Activated CD4-positive, alpha-beta T cell treated with anti-CD3 and anti-CD28 coated beads for 1 hour (primary cell): ENCODE data around the gene MPZL1.

Experiments used
- DNase-seq: peaks from one replicate; pipeline ENCODE4 v3.0.0-alpha.2; 2020

The MPZL1 gene

DNA sequence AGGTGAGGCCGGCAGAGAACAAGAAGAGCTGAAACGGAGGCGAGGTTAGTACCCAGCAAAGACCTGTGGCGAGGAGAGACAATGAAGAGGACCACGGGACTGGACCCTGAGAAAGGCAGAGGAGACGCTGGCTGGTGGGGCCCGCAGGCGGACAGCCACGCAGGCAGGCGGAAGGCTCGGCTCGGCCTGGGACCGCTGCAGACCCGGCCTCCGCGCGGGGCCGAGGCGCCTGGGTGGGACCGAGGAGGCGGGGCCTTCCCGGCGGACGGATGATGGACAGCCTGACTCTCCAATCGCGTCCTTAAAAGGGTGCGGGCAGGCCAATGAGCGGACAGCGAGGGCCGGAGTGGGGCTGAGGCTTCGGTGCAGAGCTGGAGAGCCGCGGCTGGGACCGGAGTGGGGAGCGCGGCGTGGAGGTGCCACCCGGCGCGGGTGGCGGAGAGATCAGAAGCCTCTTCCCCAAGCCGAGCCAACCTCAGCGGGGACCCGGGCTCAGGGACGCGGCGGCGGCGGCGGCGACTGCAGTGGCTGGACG, at the start of gene MPZL1:
TSS of gene MPZL1 (plus strand) at position 366 of the 535 bp plus-strand sequence. CDS start 170 bp downstream, outside the sequence.
- DNase-seq: peak; percentile 87

DNA sequence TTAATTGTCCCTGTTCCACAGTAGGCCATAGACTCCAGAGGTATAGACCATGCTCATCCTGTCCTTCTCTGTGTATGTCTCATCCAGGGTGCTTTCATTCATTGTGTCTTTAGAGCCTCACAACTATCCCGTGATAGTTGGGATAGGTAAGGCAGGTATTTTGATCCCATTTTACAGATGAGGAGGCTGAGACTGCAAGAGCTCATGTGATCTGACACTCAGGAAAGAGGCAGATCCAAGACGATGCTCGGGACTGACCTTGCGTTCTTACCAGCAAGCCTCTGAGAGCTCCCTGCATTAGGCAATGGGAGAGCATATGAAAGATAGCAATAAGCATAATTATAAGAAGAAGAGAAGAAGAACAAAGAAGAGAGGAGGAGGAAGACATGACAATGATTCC, 49.0 kb upstream of the MPZL1 start:
- DNase-seq: no peak

GRCh38 chr1:167673265-167673664, 48.5 kb upstream of the MPZL1 start:
- no peak for DNase-seq

DNA sequence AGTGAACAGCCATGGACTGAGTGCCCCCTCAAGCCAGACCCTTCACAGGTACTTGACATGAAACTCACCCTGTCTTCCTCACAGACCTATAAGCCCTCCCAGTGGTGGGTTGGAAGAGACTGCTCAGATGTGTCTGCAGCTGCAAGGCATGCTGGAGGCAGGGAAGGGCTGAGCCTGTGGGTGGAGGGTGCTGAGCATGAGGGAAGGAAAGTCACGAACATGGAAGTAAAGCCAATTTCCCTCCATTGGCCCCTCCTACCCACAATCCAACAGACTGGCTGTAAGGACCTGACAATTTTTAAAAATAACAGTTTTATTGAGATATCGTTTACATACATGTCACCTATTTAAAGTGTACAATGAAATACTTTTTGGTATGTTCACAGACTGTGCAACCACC, 47.6 kb upstream of the MPZL1 start:
- DNase-seq: no peak

DNA sequence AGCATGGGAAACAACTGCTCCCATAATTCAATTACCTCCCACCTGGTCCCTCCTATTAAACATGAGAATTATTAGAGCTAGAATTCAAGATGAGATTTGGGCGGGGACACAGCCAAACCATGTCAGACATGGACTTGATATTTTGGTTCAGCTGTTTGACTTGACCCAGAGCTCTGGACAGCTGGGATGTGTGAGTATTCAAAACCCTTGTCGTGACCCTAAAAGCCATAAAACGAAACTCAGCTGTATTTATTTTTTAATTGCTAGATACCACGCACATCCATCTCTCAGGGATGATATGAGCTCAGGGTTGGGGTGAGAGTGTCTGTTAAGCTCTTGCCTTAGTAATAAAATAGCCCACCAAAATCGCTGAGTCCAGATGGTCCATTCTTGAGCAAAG, 46.3 kb upstream of the MPZL1 start:
- no peak for DNase-seq

- DNase-seq: no peak
Observed at GRCh38 chr1:167676205-167676915, 45.4 kb upstream of the MPZL1 start.

DNA sequence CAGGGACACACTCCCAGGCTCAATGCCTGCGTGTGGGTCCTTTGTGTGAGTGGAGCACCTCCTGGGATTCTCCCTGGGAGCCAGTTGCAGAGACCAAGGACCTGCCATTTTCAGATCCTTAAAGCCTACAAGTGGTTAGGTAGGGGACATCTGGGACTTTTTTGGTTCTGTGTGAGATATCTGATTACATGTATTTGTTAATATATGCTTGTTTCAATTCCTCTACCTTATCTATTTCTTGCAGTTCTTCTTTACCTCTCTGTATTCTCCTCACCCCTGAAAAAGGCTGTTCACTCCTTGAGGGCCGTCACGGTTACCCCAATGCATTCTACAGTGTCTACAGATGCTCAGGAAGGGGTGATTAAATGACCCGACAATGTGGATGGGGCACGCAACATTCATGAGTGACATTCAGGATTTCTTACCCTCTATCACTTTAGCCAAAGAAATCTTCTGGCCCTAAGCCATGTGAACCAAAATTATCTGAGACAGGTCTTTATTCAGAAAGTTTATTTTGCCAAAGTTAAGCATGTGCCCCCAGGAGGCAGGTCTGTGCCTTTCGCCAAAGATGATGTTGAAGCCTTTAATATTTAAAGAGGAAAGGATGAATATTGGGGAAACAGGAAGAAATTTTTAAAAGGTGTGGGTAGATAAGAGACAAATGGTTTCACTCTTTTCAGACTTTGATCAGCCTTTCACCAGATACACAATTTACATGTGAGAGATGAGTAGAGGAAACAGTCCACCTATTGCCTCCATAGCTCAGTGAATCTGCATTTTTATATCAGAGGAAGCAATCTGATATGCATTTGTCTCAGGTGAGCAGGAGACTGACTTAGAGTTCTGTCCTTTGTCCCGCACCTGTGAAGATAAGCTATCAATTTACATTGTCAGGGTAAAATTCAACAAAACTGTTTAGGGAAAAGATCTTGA, 44.6 kb upstream of the MPZL1 start:
- DNase-seq: no peak

DNA sequence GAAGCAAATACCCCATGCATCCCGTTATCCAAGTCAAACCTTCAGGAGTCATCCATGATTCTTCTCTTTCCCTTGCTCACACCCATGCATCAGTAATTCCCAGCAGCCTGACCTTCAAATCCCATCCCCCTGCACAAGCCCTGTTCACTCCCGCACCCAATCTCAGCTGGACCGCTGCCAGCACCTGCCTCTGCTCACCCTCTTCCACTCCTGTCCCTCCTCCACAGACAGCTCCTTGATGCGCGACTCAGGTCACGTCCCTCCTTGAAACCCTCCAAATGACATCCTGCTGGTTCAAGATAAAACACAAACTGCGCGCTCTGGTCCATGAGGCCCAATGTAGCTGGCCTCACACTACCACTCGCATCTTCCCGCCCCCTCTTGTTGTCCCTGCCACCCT, 43.4 kb upstream of the MPZL1 start:
- no peak for DNase-seq

GRCh38 chr1:167678838-167679237, 42.9 kb upstream of the MPZL1 start:
- no peak for DNase-seq

GRCh38 chr1:167679714-167680113, 42.1 kb upstream of the MPZL1 start:
- DNase-seq: no peak

DNA sequence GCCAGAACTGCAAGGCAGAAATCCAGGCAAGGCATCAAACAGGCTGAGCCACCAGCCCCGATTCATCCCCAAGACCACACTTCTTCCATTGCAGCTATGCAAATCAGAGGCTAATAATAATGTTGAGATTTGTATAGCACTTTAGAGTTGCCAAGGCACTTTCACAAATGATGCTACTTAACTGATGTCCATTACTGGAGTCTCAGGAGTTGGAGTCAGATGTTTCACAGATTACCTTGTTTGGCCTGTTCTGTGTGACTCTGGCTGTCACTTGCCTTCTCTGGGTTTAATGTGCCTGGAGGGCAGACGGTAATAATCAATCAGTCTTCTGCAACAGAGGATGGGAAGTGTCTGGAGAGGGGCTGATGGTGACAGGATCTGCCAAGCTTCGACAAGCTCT, 40.8 kb upstream of the MPZL1 start:
- DNase-seq: no peak

DNA sequence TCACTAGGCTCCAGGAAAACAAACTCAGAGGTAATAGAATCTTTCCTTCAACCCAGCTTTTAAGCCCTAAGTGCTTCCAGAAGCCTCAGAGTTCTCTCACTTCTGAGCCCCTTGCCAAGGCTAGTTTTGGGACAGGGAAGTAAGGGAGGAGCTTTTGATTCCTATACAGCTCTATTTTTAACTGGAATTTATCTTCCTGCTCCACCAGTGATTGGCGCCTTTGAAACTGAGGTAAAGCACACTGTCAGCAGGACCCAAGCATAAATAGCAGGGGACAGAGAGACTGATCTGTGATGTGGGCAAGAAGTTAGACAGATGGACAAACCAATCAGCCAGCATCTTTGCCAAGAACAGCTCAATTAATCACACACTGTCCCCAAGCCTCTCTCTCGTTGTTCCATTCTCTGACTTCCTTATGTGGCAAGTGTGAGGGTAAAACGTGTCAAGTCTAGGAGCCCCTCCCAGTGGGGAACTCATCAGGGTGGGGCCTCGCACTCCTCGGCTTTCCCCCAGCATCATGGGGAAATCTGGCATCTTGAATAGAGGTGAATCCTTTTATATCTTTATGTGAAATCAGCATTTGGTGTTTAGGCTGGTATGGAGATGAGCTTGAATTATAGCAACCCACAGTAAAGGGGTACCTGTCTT, 40.2 kb upstream of the MPZL1 start:
- DNase-seq: no peak

DNA sequence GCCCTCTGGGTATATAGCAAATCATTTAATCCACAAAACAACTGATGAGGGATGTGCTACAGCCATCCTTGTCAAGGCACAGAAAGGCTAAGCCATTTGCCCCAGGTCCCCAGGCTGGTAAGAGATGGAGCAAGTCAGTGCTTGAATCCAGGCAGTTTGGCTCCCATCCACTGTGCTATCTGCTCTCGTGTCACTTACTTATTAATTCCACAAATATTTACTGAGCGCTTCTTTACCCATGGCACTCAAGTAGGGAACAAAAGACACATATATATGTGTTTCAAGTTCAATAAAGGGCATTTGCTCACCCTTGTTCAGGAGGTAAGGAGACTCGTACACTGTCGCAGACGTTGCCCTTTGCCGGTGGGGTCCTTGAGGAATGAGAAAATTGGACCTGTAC, 38.6 kb upstream of the MPZL1 start:
- DNase-seq: no peak

DNA sequence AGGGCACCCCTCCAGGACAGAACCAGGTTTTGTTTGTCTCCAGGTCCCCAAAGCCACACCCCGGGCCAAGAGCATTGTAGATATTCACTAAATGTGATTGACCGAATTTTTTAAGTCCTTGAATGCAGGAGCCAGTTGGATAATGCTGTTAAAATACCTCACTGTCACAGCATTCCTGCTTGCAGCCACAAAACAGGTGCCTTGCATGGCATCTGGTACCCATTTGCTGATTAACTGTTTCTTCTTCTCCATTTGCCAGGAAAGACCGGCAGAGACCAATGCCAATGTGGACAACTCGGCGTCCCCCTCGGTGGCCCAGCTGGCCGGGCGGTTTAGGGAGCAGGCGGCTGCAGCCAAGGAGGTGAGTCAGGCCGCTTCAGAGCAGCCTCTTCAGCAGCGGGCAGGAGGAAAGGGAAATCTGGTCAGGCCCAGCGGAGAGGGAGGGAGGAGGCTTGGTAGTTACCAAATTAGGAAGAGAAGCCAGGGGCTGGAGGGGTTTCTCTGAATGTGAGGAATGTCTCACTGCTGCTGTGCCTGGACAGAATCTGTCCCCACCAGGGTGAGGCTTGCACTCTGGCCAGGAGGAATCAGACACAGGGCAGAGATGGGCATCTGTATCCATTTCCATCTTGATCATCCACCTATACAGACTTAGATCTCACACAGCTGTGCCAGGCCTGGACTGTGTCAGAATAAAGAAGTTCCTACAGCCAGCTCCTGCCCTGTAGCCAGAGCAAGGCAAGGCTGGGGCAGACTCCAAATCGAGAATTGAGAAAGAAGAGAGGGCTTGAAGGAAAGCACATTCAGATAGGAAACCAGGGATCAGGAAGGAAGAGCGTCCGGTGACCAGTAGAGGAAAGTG, 37.9 kb upstream of the MPZL1 start:
- no peak for DNase-seq

DNA sequence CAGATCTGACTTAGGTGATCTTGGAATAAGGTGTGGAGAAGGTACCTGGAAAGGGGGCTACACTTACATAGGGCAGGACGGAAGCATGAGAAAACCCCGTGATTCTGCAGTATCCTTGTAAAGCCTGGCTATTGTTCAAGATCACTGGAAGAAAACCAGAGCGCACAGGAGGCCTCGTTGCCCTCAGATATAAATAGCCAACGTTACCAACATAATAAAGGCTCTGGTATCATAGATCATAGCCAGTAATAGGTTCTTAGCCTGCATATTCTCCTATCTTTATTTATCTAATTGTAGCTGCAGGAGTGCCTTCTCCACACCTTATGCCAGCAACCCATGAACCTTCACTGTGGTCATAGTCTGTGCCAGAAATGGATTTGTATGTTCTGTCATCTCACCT, 35.9 kb upstream of the MPZL1 start:
- DNase-seq: no peak

DNA sequence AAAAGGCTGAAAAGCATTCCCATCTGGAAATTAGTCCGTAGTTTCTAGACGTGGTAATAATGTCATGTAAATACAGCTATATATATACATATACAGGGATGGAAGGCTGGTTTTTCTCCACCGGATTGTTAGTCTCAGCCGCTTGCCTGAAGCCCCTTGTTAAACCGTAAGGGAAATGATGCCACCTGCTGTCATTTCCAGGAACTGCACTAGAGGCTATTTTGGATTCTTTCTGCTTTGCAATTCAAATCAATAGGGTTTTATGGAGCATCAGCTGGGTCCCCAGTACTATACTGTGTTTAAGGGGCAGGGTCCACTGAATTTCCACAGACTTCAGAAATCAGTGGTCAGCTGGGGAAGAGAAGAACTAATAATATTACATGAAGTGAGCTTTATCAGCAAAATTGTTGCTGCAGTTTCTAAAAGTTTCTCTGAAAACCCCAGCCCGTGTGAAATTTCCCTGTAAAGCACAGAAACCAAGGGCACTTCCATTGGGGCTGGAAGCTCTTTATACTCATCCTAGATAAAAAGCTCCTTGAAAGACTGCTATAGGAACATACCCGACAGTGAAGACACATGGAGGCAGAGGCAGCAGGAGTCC, 33.8 kb upstream of the MPZL1 start:
- DNase-seq: peak; percentile 59

GRCh38 chr1:167689567-167689920, 32.2 kb upstream of the MPZL1 start:
- DNase-seq: no peak

- no peak for DNase-seq
Observed at GRCh38 chr1:167690053-167690452, 31.7 kb upstream of the MPZL1 start.

- DNase-seq: no peak
Observed at GRCh38 chr1:167693425-167694045, 28.2 kb upstream of the MPZL1 start.

GRCh38 chr1:167694691-167695090, 27.1 kb upstream of the MPZL1 start:
- no peak for DNase-seq

DNA sequence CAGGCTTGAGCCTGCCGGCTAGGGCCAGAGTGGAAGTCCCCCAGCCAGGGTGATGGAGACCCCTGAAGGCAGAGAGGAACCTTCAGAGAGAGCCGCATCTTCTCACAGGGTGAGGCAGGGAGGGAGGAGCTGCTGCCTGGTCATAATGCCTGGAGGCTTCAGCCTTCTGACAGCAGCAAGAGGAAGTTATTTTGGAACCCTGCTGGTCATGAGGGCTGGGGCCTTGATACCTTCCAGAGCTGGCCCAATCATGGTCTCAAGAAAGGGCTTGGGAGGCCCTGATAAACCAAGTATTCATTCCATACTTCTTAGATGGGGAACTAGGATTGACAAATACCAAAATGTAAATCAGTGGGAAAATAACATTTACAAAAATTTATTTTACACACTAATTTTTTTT, 26.6 kb upstream of the MPZL1 start:
- no peak for DNase-seq
